H1 (cell line): ENCODE results near the gene PHACTR2.

Source experiments
- JUN ChIP-seq: IDR thresholded peaks from 2 replicates; pipeline ENCODE4 v1.6.1; 2011; ENCODE audit warnings: low read depth, mild to moderate bottlenecking, improper control_type of control experiment, low read length
- JUND ChIP-seq: IDR thresholded peaks from 2 replicates; pipeline ENCODE4 v1.6.1; 2011; ENCODE audit warnings: mild to moderate bottlenecking, improper control_type of control experiment, low read length
- NANOG ChIP-seq: IDR thresholded peaks from 2 replicates; pipeline ENCODE4 v1.6.1; 2011; ENCODE audit warnings: low read length, low read depth, mild to moderate bottlenecking, inconsistent platforms; ENCODE audit not compliant: insufficient read depth, poor library complexity, severe bottlenecking
- NRF1 ChIP-seq: IDR thresholded peaks from 2 replicates; pipeline ENCODE4 v1.6.1; 2011; ENCODE audit warnings: mild to moderate bottlenecking, low read depth, low read length, improper control_type of control experiment
- POLR2A ChIP-seq, 2 experiments: IDR thresholded peaks; 1 replicate in 1 of 2; 2 replicates in 1 of 2; pipeline ENCODE4 v1.6.1; 2011; ENCODE audit warnings: low read depth in 2 of 2, low read length in 2 of 2, mild to moderate bottlenecking in 2 of 2; ENCODE audit errors: control extremely low read depth in 1 of 2
- TAF1 ChIP-seq: IDR thresholded peaks from 2 replicates; pipeline ENCODE4 v1.6.1; 2011; ENCODE audit warnings: mild to moderate bottlenecking, low read depth, low read length
- TF ChIP-seq, protein P1 (sequence below), 3 experiments: IDR thresholded peaks; 1 replicate in 2 of 3; 2 replicates in 1 of 3; pipeline versions ENCODE4 v1.5.1 to v1.6.1; 2011; ENCODE audit warnings: low read length in 3 of 3, mild to moderate bottlenecking in 3 of 3, inconsistent platforms in 2 of 3, low read depth in 1 of 3, moderate library complexity in 1 of 3; ENCODE audit not compliant: insufficient read depth in 1 of 3; ENCODE audit errors: control extremely low read depth in 1 of 3

DNA sequence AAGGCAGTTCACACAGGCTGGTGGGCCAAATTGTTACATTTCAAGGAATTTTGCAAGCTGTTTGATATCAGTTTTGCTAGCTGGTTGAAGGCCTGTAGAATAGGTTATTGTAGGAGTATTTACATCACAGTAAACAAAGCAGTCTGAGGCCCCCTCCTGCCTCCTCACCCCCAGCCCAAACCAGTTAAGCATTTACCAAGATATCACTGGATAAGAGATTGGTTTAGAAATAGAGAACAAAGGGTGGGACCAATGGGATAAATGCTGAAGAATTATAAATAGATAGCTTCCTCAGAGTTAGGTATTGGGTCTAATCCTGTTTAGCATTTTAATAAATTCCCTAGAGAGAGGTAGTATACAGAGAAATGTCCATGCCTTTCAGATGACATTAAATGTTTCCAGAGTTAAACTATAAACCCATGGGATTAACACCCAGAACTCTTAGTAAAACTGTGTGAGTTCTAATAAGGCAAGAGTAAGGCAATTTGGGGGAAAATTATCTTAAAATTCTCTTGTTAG, 2.3 kb upstream of the PHACTR2 start:
- TF ChIP-seq, protein P1, sequence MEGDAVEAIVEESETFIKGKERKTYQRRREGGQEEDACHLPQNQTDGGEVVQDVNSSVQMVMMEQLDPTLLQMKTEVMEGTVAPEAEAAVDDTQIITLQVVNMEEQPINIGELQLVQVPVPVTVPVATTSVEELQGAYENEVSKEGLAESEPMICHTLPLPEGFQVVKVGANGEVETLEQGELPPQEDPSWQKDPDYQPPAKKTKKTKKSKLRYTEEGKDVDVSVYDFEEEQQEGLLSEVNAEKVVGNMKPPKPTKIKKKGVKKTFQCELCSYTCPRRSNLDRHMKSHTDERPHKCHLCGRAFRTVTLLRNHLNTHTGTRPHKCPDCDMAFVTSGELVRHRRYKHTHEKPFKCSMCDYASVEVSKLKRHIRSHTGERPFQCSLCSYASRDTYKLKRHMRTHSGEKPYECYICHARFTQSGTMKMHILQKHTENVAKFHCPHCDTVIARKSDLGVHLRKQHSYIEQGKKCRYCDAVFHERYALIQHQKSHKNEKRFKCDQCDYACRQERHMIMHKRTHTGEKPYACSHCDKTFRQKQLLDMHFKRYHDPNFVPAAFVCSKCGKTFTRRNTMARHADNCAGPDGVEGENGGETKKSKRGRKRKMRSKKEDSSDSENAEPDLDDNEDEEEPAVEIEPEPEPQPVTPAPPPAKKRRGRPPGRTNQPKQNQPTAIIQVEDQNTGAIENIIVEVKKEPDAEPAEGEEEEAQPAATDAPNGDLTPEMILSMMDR (IDR thresholded peaks at IDR 0.05; ENCODE audit: control extremely low read depth in 1 of 3, insufficient read depth in 1 of 3, low read depth in 1 of 3, low read length in 3 of 3) = no peak
- no peak for TF ChIP-seq JUND
- no peak for TF ChIP-seq TAF1
- no peak for TF ChIP-seq POLR2A (IDR thresholded peaks at IDR 0.05; ENCODE audit: control extremely low read depth in 1 of 2, low read depth in 2 of 2, low read length in 2 of 2)
- no peak for TF ChIP-seq NRF1
- TF ChIP-seq NANOG = no peak
- no peak for TF ChIP-seq JUN
